ENCODE results near the gene DNAL4. TPM values are rescaled to one million over a fixed set of nuclear protein-coding genes. Genes with fewer than 3 reads are reported as not detected.

The DNAL4 gene
- polyA plus RNA-seq, 1 donor (not counting 4 experiments of a cell fraction or from before 2014, with no cell fraction given) = 11.4 TPM

DNA sequence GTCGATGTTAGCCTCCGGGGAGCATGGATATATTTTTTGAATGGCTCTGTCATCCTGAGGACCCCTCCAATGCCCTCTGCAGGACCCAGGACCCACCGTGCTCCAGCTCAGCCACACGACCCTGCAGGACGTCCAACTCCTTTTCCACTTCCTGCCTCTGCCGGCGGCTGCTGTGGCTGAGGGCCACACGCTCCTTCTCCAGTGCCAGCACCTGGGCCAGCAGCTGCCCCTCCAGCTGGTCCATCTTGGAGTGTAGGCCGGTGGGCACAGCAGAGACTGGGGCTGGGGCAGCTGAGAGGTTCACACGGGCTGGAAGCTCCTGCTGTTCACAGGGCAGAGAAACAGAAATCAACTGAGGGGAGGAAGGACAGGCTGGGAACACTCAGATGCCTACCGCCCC, 34.2 kb upstream of the DNAL4 start:
- H3K79me2 ChIP-seq (ENCODE audit: control insufficient read depth, insufficient read depth, low read length) = no peaks in the 10 kb centered on the region
- no peaks in the 10 kb centered on the region for H3K27me3 ChIP-seq (ENCODE audit: control insufficient read depth, extremely low read depth, insufficient read depth, low read length)
- H3K9ac ChIP-seq (ENCODE audit: control insufficient read depth, extremely low read depth, insufficient read depth, low read length) = no peak overlapping the region
- DNase-seq (ENCODE audit: low read depth, low spot score) (no peak), FAIRE-seq (no peak)
- H4K20me1 ChIP-seq (ENCODE audit: control insufficient read depth, extremely low read depth, insufficient read depth, low read length) = peaks cover 12% of the 10 kb centered on the region
- dilution Hi-C loops (cut with MboI; ENCODE audit: extremely low pct_ligation_motif_present, low sequenced_read_pairs) = no loop called here
- H3K4me3 ChIP-seq (ENCODE audit: control insufficient read depth in 2 of 3, extremely low read depth in 1 of 3, insufficient read depth in 2 of 3, low read depth in 1 of 3, low read length in 3 of 3) = no peak overlapping the region
- no peak for TF ChIP-seq EZH2 (IDR thresholded peaks at IDR 0.05; ENCODE audit: low read length)
- no peak for TF ChIP-seq CTCF (optimal IDR thresholded peaks at IDR 0.05 in 1 of 3, IDR thresholded peaks at IDR 0.05 in 1 of 3, conservative IDR thresholded peaks at IDR 0.05 in 1 of 3; ENCODE audit: extremely low read depth in 1 of 3, insufficient read depth in 2 of 3, low read length in 3 of 3)
- no peaks in the 10 kb centered on the region for H3K9me1 ChIP-seq (ENCODE audit: control insufficient read depth, extremely low read depth, insufficient read depth, low read length)
- no peak overlapping the region for H3K4me2 ChIP-seq (ENCODE audit: control insufficient read depth, extremely low read depth, insufficient read depth, low read depth, low read length)
- H2AFZ ChIP-seq (ENCODE audit: control insufficient read depth, low read length) = no peak overlapping the region
- no peaks in the 10 kb centered on the region for H3K36me3 ChIP-seq (ENCODE audit: control insufficient read depth in 2 of 2, extremely low read depth in 1 of 2, insufficient read depth in 2 of 2, low read length in 2 of 2)
- no peaks in the 10 kb centered on the region for H3K9me3 ChIP-seq (ENCODE audit: control insufficient read depth, low read depth, low read length)
- H3K4me1 ChIP-seq (ENCODE audit: control insufficient read depth, extremely low read depth, insufficient read depth, low read length) = no peaks in the 10 kb centered on the region
- H3K27ac ChIP-seq (ENCODE audit: control insufficient read depth, insufficient read depth, low read length) = no peak overlapping the region

GRCh38 chr22:38827510-38827909, 33.6 kb upstream of the DNAL4 start:
- FAIRE-seq (no peak), DNase-seq (ENCODE audit: low read depth, low spot score) (no peak)
- no peak for TF ChIP-seq CTCF (optimal IDR thresholded peaks at IDR 0.05 in 1 of 3, IDR thresholded peaks at IDR 0.05 in 1 of 3, conservative IDR thresholded peaks at IDR 0.05 in 1 of 3; ENCODE audit: extremely low read depth in 1 of 3, insufficient read depth in 2 of 3, low read length in 3 of 3)
- TF ChIP-seq EZH2 (IDR thresholded peaks at IDR 0.05; ENCODE audit: low read length) = no peak
- dilution Hi-C loops (cut with MboI; ENCODE audit: extremely low pct_ligation_motif_present, low sequenced_read_pairs) = no loop called here
- H3K4me2 ChIP-seq (ENCODE audit: control insufficient read depth, extremely low read depth, insufficient read depth, low read depth, low read length) = no peak overlapping the region
- peaks cover 12% of the 10 kb centered on the region for H4K20me1 ChIP-seq (ENCODE audit: control insufficient read depth, extremely low read depth, insufficient read depth, low read length)
- no peaks in the 10 kb centered on the region for H3K27me3 ChIP-seq (ENCODE audit: control insufficient read depth, extremely low read depth, insufficient read depth, low read length)
- H2AFZ ChIP-seq (ENCODE audit: control insufficient read depth, low read length) = no peak overlapping the region
- no peak overlapping the region for H3K4me3 ChIP-seq (ENCODE audit: control insufficient read depth in 2 of 3, extremely low read depth in 1 of 3, insufficient read depth in 2 of 3, low read depth in 1 of 3, low read length in 3 of 3)
- H3K9ac ChIP-seq (ENCODE audit: control insufficient read depth, extremely low read depth, insufficient read depth, low read length) = no peak overlapping the region
- H3K36me3 ChIP-seq (ENCODE audit: control insufficient read depth in 2 of 2, extremely low read depth in 1 of 2, insufficient read depth in 2 of 2, low read length in 2 of 2) = no peaks in the 10 kb centered on the region
- no peaks in the 10 kb centered on the region for H3K9me1 ChIP-seq (ENCODE audit: control insufficient read depth, extremely low read depth, insufficient read depth, low read length)
- H3K79me2 ChIP-seq (ENCODE audit: control insufficient read depth, insufficient read depth, low read length) = no peaks in the 10 kb centered on the region
- no peaks in the 10 kb centered on the region for H3K9me3 ChIP-seq (ENCODE audit: control insufficient read depth, low read depth, low read length)
- no peaks in the 10 kb centered on the region for H3K4me1 ChIP-seq (ENCODE audit: control insufficient read depth, extremely low read depth, insufficient read depth, low read length)
- no peak overlapping the region for H3K27ac ChIP-seq (ENCODE audit: control insufficient read depth, insufficient read depth, low read length)

Data from keratinocyte (primary cell).